ENCODE results near the gene SNX13. TPM values are rescaled to one million over a fixed set of nuclear protein-coding genes. Genes with fewer than 3 reads are reported as not detected.

SNX13 gene
- total and polyA plus RNA-seq, 12 donors = 8.5 to 113 (median 67.4) TPM

DNA sequence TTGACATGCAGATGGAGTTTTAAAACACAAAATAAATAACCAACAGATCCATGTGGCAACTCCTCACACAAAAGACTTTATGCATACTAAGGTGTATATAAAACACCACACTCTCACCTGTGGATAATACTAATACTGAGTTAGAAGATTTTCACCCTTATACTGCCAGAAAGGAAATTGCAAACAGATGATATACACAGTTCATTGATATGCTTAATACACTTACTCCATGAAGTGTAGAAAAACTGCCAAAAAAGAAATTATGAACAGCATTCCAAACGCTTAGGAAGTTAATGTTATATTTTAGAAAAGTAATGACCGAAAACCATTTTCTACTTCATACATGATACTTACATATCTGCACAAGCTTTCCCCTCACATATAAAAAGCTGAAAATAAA lies 17.6 kb upstream of the SNX13 start:
- Histone ChIP-seq H3K27ac (no peak overlapping the region), H3K36me3 (replicated peaks in 1 of 2) (no peaks in the 10 kb centered on the region), H3K4me1 (replicated peaks in 1 of 2) (no peaks in the 10 kb centered on the region), H3K9me3 (replicated peaks in 1 of 3) (no peaks in the 10 kb centered on the region), H3K4me3 (no peak overlapping the region), H3K27me3 (no peaks in the 10 kb centered on the region)
- WGBS, 4 donors = 85 to 93% (median 87%) methylated on average over 2 of the region's 2 CpGs
- TF ChIP-seq, protein P1, sequence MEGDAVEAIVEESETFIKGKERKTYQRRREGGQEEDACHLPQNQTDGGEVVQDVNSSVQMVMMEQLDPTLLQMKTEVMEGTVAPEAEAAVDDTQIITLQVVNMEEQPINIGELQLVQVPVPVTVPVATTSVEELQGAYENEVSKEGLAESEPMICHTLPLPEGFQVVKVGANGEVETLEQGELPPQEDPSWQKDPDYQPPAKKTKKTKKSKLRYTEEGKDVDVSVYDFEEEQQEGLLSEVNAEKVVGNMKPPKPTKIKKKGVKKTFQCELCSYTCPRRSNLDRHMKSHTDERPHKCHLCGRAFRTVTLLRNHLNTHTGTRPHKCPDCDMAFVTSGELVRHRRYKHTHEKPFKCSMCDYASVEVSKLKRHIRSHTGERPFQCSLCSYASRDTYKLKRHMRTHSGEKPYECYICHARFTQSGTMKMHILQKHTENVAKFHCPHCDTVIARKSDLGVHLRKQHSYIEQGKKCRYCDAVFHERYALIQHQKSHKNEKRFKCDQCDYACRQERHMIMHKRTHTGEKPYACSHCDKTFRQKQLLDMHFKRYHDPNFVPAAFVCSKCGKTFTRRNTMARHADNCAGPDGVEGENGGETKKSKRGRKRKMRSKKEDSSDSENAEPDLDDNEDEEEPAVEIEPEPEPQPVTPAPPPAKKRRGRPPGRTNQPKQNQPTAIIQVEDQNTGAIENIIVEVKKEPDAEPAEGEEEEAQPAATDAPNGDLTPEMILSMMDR (IDR thresholded peaks at IDR 0.05) = no peak
- TF ChIP-seq POLR2A (IDR thresholded peaks at IDR 0.05) = no peak
- intact Hi-C loops (cut with DNase I) = no loop called here
- no peak for DNase-seq

DNA sequence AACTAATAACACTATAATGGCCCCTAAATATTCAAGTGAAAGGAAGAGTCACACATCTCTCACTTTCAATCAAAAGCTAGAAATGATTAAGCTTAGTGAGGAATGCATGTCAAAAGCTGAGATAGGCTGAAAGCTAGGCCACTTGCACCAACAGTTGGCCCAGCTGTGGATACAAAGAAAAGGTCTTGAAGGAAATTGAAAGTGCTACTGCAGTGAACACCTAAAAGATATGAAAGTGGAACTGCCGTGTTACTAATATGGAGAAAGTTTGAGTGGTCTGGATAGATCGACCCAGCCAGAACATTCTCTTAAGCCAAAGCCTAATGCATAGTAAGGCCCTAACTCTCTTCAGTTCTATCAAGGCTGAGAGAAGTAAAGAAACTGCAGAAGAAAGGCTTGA lies 12.1 kb upstream of the SNX13 start:
- Histone ChIP-seq H3K27ac (no peak overlapping the region), H3K9me3 (replicated peaks in 1 of 3) (no peaks in the 10 kb centered on the region), H3K4me1 (replicated peaks in 1 of 2) (peaks cover 0 to 14% of the 10 kb centered on the region in 2 donors), H3K4me3 (no peak overlapping the region), H3K27me3 (no peaks in the 10 kb centered on the region), H3K36me3 (replicated peaks in 1 of 2) (no peaks in the 10 kb centered on the region)
- DNase-seq = no peak
- WGBS, 4 donors = 79 to 98% (median 91%) methylated on average over 2 of the region's 2 CpGs
- no peak for TF ChIP-seq POLR2A (IDR thresholded peaks at IDR 0.05)
- TF ChIP-seq, protein P1 (IDR thresholded peaks at IDR 0.05) = no peak
- intact Hi-C loops (cut with DNase I) = no loop called here

DNA sequence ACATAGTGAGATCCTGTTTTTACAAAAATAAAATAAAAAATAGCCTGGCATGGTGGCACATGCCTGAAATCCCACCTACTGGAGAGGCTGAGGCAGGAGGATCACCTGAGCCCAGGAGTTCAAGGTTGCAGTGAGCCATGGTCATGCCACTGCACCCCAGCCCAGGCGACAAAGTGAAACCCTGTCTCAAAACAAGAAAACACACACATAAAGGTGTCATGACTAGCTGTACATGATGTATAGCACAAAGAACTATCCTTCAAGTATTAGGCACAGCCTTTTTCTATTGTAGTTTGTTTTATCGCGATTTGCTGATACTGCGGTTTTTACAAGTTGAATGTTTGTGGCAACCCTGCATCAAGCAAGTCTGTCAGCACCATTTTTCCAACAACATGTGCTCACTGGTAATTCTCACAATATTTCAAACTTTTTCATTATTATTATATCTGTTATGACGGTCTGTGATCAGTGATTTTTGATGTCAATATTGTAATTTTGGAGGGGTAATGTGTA lies 11.5 kb upstream of the SNX13 start:
- no peak for DNase-seq
- TF ChIP-seq, protein P1 (IDR thresholded peaks at IDR 0.05) = no peak
- no peak for TF ChIP-seq POLR2A (IDR thresholded peaks at IDR 0.05)
- 89 to 99% (median 97%) methylated on average over 5 of the region's 5 CpGs for WGBS, 4 donors
- no peaks in the 10 kb centered on the region for H3K36me3 ChIP-seq (replicated peaks in 1 of 2)
- H3K4me3 ChIP-seq = no peak overlapping the region
- intact Hi-C loops (cut with DNase I) = no loop called here
- H3K27me3 ChIP-seq = no peaks in the 10 kb centered on the region
- H3K9me3 ChIP-seq (replicated peaks in 1 of 3) = no peaks in the 10 kb centered on the region
- peaks cover 0 to 20% of the 10 kb centered on the region in 2 donors for H3K4me1 ChIP-seq (replicated peaks in 1 of 2)
- no peak overlapping the region for H3K27ac ChIP-seq

DNA sequence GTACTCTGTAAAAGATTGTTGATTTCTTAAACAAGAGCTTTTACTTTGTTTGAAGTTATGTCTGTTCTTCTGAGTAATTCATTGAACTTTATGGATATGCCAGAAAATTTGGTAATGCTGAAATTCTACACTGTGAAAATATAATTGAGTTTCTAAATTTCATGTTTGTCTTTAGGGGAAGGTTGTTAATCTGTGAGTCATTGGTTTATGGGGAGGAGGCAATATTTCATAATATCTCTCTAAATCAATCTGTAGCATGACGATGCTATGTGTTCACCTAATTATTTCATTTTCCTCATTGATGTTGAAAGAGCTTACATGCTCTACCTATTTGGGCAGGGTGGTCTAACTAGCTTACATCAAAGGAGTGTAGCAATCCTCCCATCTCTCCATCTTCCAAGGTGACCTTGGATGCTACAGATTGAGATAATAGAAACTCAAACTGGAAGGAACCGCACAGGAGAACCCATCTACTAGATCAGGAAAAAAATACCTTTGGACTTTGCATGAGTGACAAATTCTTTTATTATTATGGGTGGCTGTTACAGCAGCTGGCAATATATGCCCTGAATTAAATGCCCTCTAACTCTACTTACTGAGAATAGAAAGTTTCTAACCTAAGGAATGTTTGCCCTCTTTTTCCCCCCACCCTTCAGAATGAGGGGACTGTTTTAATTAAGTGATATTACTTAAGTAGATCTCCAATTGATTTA lies 8.4 kb upstream of the SNX13 start:
- WGBS, 4 donors = 41 to 51% (median 48%) methylated on average over 2 of the region's 2 CpGs

More for the DNA sequence above, 8.4 kb upstream of the SNX13 start:
- DNase-seq = no peak
- Histone ChIP-seq H3K9me3 (replicated peaks in 1 of 3) (no peaks in the 10 kb centered on the region), H3K27me3 (no peaks in the 10 kb centered on the region), H3K36me3 (replicated peaks in 1 of 2) (no peaks in the 10 kb centered on the region), H3K27ac (no peak overlapping the region), H3K4me3 (no peak overlapping the region), H3K4me1 (replicated peaks in 1 of 2) (peaks cover 0 to 27% of the 10 kb centered on the region in 2 donors)
- no peak for TF ChIP-seq POLR2A (IDR thresholded peaks at IDR 0.05)
- TF ChIP-seq, protein P1 (IDR thresholded peaks at IDR 0.05) = no peak
- intact Hi-C loops (cut with DNase I) = no loop called here
